GM18858 (cell line): ENCODE data around the gene MCC.
A peak's percentile ranks its signal among the peaks of the same experiment; 100 is the strongest.

ENCODE experiments used
- ATAC-seq: cut with Tn5 transposase; IDR thresholded peaks from one replicate; pipeline ENCODE4 v1.9.1; 2021; ENCODE audit not compliant: unreplicated experiment

The MCC gene

GRCh38 chr5:113227798-113228197 is 260.5 kb downstream of the MCC start:
- ATAC-seq, result no peak

GRCh38 chr5:113226116-113226736 is 262.0 kb downstream of the MCC start:
- ATAC-seq, result no peak

DNA sequence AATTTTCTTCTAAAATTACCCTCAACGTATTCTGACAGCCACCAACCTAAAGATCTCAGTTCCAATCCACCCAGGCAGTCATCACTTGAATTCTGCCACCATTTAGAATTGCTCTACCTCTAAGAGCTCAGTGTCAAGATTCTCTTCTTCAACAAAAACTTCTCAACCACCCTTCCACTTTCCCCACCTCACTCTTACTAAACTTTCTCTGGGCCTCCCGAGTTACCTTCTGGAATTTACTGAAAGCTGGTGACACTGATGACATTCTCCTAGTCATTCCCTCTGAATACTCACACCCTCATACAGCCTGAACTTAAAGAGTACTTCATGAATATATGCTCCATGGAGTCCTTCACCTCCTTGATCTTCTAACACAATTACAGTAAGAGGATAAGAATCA is 263.0 kb downstream of the MCC start:
- ATAC-seq, result no peak

DNA sequence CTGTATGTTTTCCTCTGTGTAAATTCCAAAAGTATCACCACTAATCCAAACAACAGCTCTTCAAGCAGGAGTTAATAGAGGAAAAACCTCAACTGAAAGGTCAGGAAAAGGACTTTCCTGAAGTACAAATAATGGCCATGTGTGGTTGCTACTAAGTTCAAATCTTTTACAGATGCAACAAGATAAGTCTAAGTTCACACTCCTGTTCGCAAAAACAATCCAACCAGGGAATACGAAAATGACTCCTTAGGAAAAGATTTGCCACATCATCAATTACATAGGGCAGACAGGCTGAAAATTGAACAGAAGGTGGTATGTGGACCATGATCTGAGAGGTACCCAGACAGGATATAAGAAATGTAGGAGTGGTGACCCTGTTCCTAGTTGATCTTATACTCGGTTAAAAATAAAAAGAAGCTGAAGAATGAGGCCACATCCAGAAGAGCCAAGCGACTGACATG is 263.6 kb downstream of the MCC start:
- ATAC-seq, result no peak

GRCh38 chr5:113223831-113224604 is 264.2 kb downstream of the MCC start:
- ATAC-seq, result no peak

GRCh38 chr5:113223315-113223714 is 264.9 kb downstream of the MCC start:
- no peak for ATAC-seq

DNA sequence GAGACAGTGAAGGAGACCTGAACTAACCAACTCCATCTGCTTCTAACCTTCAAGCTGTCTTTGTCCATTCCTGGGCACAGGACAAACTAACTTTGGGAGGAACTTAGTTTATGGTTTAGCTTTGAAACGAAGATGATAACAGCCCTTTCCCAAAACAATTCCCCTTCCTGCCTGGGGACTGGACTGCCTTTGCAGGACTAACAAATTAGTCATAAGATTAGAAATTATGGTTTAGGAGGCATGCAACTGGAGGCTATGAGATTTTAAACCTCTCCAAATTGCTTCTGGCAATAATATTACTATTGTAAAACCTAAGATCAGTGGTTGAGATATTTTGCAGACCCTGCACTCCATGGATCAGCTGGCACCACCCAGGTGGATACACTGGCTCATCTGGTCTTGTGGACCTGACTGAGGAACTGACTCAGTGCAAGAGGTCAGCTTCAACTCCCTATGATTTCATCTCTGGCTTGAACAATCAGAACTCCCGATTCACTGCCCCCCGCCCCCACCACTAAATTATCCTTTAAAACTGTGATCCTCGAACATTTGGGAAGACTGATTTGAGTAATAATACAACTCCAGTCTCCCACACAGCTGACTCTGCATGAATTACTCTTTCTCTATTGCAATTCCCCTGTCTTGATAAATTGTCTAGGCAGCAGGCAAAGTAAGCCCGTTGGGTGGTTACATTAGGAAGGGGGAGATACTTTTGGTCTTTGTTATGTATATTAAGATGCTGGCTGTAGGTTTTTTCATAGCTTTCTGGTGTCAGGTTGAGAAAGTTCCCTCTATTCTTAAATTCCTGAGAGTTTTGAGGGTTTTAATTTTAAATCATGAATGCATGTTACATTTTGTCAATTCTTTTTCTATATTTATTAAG is 266.7 kb downstream of the MCC start:
- no peak for ATAC-seq

- ATAC-seq, result no peak
Measured at GRCh38 chr5:113219695-113220094, 268.6 kb downstream of the MCC start.

DNA sequence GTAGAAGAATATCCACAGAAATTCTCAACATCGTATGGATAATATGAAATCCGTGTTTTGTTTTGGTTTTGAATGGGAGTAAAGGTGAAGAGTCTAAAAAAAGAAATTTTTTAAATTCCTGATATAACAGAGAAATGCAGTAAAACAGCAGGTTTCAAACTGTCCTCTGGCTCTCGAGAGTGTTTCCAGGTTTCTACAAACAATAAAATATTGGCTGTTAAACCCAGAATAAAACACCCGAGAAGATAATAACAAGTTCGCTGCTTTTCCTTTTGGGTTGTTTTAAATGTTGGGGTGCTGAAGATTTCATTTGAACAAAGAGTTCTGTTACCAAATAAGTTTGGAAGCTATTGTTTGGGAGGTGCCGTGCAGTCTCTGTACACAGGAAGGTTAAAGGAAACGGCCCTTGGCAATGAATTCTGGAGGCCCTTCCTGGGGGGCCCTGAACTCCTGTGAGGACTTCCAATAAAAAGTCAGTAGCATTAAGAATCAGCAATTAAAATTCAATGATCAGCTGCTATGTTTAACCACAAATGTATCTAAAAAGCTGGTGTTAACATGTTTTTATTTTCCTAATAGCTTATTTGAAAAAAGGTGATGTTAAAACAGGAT is 269.2 kb downstream of the MCC start:
- ATAC-seq, result no peak

GRCh38 chr5:113218200-113218599 is 270.1 kb downstream of the MCC start:
- no peak for ATAC-seq

DNA sequence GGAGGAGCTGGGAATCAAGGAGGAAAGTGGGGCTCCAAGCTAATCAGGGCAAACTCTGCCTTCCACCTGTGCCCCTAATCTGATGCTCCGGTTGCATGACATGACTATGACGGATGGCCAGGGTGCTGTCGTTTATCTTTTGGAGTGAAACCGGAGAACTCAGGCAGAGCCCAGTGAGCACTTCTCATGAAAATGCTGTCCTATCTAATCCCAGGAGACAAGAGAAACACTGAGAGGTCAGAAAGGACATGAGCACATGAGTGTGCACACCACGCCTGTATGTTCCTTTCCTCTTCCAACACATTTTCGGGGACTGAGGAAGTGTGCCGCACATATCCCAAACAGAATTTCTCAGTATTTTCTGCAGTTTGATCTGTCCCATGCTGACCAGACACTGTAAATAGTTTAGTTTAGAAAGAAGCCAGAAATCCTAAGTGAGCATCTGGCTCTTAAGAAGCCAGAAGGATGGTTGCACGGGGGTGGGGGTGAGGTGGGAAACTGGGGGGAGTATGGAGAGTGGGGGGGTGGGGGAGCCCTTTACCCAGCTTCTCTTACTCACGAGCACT is 270.6 kb downstream of the MCC start:
- ATAC-seq, result no peak

GRCh38 chr5:113216545-113216944 is 271.7 kb downstream of the MCC start:
- ATAC-seq, result no peak

DNA sequence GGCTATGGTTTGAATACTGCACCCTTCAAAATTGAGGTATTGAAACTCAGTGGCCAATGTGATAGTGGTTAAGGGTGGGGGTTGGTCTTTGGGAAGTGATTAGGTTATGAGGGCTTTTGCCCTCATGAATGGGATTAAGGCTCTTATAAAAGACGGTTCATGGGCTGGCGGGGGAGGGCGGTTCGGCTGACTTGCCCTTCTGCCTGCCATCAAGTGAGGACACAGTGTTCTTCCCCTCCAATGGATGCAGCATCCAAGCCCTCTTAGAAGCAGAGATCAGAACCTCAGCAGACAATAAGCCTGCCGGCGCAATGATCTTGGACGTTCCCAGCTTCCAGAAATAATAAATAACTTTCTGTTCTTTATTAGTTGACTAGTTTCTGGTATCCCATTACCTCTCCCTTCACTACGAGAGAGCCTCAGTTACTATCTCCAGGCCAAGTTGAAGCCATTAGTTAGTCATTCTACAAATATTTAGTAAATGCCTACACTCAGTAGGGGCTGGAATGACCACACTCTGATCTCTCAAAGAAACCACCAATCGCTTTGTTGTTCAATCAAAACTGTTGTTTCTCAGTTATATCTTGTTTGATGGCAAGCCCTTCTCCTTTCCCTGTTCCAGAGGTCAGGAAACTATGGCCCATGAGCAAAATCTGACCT is 272.7 kb downstream of the MCC start:
- no peak for ATAC-seq

DNA sequence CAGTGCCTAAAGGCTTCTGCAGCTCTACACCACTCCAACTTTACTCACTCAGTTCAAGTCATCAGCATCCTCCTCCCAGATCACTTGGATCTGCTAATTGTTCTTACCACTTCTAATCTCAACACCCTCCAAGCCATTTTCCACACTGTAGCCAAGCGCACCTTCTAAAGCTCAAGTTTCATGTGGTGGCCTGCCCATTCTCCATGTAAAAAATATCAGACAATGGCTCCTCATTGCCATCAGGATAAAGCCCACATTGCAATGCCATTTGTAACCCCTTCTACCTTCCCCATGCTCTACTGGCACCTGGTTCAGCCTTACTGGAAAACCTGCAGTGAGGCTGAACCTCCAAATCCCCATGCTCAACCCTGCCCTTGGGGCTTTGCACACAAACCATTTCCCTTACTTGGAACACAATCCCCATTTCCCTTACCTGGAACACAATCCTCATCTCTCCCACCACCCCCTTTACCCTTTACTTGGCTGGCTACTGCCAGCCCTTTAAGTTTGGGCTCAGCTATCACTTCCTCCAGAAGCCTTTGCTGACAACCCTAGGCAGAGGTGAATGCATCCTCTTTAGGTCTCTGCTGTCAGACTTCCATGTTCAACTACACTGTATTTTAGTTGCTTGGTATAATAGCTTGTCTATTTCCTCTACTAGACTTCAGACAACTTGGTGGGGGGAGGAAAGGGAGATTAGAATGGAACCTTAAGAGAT is 273.5 kb downstream of the MCC start:
- ATAC-seq, result no peak

DNA sequence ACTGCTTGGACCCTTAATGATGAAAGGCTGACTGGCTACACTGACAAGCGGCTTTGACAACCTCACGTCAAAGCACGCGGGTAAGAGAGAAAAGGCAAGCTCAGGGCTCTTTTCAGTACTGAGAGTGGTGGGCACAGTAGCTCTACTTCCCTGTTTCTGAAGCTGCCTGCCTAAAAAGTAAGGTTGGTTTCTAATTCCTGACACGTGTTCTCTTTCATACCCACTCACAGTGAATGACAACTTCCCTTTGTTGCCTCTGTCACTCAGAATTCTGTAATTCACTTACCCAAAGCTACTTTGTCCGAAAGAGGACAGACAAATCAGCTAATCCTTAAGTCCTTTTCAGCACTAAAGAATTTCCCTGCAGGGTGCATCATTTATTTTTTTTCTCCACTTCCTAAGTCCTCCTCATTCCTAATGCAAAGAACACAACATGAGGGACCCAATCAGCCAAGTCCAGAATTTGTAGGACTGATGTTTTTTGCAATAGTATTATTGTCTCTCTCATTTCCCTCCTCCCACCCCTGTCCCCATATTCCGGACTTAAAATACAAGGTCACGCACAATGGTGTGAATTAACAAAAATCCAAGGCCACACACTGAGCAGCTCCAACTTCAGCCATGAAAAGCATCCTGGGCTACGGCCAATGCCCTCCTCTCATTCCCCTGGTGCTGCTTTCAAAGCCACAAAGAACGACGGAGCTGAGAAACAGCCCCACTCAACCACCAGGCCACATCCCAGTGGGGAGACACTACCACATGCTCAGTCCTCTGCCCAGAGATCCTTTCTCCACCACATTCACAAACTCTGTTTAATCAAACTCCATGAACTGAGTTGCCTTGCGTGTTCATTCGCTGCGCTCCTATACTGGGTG is 274.5 kb downstream of the MCC start:
- peak; percentile 65 for ATAC-seq

DNA sequence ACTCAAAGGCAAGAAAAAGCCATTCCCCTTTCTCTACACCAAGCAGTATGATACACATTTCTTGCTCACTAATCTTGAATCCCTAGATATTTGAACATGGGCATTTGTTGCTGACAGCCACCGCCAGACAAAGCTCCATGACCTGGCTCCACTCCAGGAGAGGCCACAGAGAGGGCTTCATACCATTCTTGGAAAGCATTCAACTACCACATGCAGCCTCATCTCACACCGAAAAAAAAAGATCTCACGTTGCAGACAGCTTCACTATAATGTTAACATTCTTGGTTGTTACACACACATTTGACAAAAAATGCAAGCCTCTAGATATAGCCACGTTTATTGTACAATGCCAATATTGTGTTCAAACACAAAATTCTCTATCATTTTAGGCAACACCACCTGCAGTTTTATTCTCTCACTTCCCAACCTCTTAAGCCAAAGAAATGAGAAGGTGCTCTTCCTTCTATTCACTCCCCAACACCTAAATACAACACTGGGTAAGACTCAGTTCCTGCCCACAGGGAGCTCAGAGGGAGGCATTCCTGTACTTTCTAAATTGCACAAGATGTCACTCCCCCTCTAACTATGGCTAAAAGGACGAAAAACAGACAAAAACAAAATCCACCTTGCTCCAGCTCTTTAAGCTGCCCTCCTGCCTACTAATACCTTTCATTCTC is 275.9 kb downstream of the MCC start:
- no peak for ATAC-seq

DNA sequence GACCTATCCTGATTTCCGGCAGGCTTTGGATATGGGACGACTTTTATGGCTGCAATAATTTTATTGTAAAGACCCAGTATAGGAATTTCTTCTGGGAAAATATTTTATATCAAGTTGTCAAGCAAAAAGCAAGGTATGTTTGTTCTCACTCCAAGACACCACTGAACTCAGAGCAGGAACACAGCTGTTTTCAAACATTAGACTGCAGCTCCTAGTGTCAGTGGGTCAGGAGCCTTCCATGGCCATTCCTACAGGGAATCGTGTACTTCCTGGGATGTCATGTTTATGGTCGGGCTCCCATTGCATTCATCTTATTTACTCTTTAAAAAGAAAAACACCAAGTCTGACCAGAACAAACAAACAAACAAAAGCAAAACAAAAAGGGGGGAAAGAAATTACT is 278.8 kb downstream of the MCC start:
- ATAC-seq, result no peak

- ATAC-seq, result no peak
Measured at GRCh38 chr5:113205807-113206206, 282.4 kb downstream of the MCC start.
